GM15510 (cell line): ENCODE measurements around the gene C6.

Experiments used
- POLR2A ChIP-seq: IDR thresholded peaks from 3 replicates; pipeline ENCODE4 v1.6.1; 2011; ENCODE audit warnings: borderline replicate concordance; ENCODE audit not compliant: insufficient read length; ENCODE audit errors: extremely low read depth

Gene C6

DNA sequence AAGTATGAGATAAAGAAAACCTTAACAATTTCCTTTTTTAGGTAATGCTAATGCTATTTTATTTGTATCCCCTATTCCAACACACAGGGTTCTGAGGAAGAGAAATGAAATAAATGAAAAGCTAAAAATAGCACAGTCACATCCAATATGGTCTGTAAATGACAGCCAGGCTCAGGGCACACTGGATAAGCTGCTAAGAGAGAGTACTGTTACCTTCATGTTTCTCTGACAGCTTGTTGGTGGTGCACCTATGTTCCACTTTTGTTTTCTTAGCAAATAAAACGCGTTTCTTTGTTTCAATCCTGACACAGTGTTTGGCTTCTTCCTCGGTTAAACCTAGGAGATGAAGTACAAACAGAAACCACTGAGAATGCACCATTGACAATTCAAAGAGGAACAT, 41.3 kb downstream of the C6 start:
- TF ChIP-seq POLR2A = no peak

- no peak for TF ChIP-seq POLR2A
Measured at GRCh38 chr5:41161271-41161670, 52.1 kb downstream of the C6 start.

DNA sequence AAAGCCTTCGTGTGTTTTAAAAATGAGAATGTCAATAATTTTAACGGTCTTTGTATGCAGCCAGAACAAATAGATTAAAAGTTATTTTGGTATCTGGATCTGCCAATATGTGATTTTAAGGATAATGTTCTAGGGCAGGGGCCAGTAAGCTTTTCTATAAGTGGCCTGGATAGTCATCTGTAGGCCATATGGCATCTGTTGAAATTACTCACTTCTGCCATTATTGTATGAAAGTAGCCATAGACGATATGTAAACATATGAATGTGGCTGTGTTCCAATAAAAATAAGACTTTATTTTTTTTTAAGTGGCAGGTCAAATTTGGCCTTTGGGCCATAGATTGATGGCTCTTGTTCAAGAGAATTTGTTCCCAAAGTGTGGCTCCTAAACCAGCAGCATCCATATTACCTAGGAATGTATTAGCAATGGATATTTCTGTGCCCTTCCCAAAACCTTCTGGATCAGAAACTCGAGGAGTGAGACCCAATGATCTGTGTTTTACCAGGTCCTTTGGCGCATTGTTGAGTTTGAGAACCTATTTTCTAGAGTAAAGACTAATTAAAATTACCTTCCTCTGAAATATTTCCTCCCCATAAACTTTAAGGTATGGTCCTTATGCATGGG, 55.9 kb downstream of the C6 start:
- TF ChIP-seq POLR2A = no peak

GRCh38 chr5:41156739-41157138, 56.6 kb downstream of the C6 start:
- no peak for TF ChIP-seq POLR2A

GRCh38 chr5:41154491-41154890, 58.8 kb downstream of the C6 start:
- TF ChIP-seq POLR2A = no peak

GRCh38 chr5:41151564-41151963, 61.8 kb downstream of the C6 start:
- TF ChIP-seq POLR2A = no peak

GRCh38 chr5:41148448-41148847, 64.9 kb downstream of the C6 start:
- TF ChIP-seq POLR2A = no peak

DNA sequence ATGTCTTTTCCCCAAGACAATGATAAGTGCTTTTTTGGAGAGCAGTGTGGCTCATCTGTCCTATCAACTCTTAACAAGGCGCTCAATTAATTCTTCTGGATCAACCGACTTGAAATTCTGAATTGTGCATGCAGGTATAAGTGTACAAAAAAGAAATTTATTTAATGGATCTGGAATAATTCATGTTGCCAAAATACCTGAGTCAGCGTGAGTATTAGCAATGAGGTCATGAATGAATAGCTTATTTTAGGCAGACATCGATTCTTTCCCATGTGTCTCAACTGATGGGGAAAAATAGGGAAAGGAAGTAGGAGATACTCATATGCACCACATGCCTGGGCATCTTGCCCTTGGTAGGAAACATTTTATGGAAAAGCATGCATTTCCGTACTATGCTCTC, 68.0 kb downstream of the C6 start:
- no peak for TF ChIP-seq POLR2A

GRCh38 chr5:41143131-41143901, 70.0 kb downstream of the C6 start:
- TF ChIP-seq POLR2A = no peak

- TF ChIP-seq POLR2A = no peak
Measured at GRCh38 chr5:41127967-41128690, 85.2 kb downstream of the C6 start.

- TF ChIP-seq POLR2A = no peak
Measured at GRCh38 chr5:41122459-41122858, 90.9 kb downstream of the C6 start.

DNA sequence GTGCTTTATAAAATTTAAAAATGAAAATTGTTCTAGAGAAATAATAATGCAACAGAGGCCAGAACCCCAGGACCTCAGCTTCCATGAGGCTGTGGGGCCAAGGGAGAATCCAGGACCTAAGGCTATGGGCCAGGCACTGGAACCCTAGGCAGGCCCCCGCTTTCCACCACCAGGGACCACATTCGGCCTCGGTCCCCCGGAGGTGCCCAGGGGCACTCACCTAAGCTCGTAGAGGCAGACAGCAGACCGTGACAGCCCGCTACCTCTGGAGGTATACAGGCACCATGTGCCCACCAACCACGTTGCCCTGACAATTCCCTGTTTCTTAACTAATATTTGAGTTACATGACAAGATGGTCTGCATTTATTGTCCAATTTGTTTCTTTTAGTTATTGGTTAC, 92.7 kb downstream of the C6 start:
- no peak for TF ChIP-seq POLR2A

DNA sequence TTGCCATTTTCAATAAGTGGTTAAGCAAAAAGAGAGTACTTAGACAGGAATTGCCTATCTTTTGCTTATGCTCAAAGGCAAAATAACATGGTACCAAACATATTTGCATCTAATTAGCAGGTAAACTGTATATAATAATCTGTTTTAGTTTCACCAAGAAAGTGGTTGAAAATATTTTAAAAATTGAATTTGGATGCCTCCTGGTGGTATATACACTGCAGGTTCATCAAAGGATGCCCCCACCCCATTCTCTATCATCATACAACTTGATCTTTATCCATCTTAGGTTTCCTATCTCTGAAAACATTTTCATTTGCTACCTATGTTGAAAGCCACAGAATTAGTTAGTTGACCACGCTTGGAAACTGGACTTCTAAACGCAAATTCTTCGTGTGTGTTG, 95.2 kb downstream of the C6 start:
- TF ChIP-seq POLR2A = no peak

- TF ChIP-seq POLR2A = no peak
Measured at GRCh38 chr5:41115281-41115680, 98.1 kb downstream of the C6 start.
